ENCODE measurements around the gene SH2D1B.

DNA sequence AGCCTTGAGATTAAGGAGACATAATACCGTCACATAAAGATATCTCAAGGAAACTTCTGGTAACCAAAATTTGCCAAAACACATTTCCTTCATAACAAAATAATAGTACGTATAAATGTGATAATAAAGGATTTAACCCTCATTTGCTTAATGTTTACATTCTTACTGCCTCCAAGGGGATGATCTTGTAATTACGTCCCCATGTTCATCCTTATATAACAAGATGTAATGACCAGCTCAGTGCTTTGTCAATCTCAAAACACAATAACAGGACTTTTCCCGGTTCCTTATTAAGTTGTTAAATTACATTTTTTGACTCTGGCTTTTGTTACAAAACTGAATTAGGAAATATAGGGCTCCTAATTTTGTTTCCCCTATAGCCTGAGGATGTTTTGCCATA, 44.4 kb upstream of the SH2D1B start:
- TF ChIP-seq, protein P1, sequence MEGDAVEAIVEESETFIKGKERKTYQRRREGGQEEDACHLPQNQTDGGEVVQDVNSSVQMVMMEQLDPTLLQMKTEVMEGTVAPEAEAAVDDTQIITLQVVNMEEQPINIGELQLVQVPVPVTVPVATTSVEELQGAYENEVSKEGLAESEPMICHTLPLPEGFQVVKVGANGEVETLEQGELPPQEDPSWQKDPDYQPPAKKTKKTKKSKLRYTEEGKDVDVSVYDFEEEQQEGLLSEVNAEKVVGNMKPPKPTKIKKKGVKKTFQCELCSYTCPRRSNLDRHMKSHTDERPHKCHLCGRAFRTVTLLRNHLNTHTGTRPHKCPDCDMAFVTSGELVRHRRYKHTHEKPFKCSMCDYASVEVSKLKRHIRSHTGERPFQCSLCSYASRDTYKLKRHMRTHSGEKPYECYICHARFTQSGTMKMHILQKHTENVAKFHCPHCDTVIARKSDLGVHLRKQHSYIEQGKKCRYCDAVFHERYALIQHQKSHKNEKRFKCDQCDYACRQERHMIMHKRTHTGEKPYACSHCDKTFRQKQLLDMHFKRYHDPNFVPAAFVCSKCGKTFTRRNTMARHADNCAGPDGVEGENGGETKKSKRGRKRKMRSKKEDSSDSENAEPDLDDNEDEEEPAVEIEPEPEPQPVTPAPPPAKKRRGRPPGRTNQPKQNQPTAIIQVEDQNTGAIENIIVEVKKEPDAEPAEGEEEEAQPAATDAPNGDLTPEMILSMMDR (IDR thresholded peaks at IDR 0.05; ENCODE audit: low read depth, low read length, missing input control) = no peak
- no peak for TF ChIP-seq JUND (IDR thresholded peaks at IDR 0.05)
- TF ChIP-seq, protein P2, sequence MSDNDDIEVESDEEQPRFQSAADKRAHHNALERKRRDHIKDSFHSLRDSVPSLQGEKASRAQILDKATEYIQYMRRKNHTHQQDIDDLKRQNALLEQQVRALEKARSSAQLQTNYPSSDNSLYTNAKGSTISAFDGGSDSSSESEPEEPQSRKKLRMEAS (IDR thresholded peaks at IDR 0.05) = no peak
- no peak for TF ChIP-seq TAF1 (conservative IDR thresholded peaks at IDR 0.05)
- TF ChIP-seq, protein P3, sequence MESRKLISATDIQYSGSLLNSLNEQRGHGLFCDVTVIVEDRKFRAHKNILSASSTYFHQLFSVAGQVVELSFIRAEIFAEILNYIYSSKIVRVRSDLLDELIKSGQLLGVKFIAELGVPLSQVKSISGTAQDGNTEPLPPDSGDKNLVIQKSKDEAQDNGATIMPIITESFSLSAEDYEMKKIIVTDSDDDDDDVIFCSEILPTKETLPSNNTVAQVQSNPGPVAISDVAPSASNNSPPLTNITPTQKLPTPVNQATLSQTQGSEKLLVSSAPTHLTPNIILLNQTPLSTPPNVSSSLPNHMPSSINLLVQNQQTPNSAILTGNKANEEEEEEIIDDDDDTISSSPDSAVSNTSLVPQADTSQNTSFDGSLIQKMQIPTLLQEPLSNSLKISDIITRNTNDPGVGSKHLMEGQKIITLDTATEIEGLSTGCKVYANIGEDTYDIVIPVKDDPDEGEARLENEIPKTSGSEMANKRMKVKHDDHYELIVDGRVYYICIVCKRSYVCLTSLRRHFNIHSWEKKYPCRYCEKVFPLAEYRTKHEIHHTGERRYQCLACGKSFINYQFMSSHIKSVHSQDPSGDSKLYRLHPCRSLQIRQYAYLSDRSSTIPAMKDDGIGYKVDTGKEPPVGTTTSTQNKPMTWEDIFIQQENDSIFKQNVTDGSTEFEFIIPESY (IDR thresholded peaks at IDR 0.05) = no peak
- TF ChIP-seq, protein P4, sequence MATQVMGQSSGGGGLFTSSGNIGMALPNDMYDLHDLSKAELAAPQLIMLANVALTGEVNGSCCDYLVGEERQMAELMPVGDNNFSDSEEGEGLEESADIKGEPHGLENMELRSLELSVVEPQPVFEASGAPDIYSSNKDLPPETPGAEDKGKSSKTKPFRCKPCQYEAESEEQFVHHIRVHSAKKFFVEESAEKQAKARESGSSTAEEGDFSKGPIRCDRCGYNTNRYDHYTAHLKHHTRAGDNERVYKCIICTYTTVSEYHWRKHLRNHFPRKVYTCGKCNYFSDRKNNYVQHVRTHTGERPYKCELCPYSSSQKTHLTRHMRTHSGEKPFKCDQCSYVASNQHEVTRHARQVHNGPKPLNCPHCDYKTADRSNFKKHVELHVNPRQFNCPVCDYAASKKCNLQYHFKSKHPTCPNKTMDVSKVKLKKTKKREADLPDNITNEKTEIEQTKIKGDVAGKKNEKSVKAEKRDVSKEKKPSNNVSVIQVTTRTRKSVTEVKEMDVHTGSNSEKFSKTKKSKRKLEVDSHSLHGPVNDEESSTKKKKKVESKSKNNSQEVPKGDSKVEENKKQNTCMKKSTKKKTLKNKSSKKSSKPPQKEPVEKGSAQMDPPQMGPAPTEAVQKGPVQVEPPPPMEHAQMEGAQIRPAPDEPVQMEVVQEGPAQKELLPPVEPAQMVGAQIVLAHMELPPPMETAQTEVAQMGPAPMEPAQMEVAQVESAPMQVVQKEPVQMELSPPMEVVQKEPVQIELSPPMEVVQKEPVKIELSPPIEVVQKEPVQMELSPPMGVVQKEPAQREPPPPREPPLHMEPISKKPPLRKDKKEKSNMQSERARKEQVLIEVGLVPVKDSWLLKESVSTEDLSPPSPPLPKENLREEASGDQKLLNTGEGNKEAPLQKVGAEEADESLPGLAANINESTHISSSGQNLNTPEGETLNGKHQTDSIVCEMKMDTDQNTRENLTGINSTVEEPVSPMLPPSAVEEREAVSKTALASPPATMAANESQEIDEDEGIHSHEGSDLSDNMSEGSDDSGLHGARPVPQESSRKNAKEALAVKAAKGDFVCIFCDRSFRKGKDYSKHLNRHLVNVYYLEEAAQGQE (IDR thresholded peaks at IDR 0.05) = no peak
- TF ChIP-seq FOXA1 (IDR thresholded peaks at IDR 0.05) = no peak
